MM.1S (cell line): ENCODE results near the gene SLC6A19.

Source experiments
- EZH2 ChIP-seq: fragments of 300-600 bp; sonication (generic); optimal IDR thresholded peaks from 2 replicates; pipeline ENCODE3; 2017; ENCODE audit warnings: low read depth, mild to moderate bottlenecking, antibody characterized with exemption, low read length, mixed read lengths
- EZH2phosphoT487 ChIP-seq: fragments of 300-600 bp; sonication (generic); IDR thresholded peaks from 2 replicates; pipeline ENCODE4 v1.6.1; 2018; ENCODE audit warnings: antibody characterized with exemption, low read length
- TF ChIP-seq, protein P1 (sequence below): fragments of 300-600 bp; sonication (generic); IDR thresholded peaks from 2 replicates; pipeline ENCODE4 v1.5.1; 2016; ENCODE audit warnings: antibody characterized with exemption, low read length, mixed read lengths

DNA sequence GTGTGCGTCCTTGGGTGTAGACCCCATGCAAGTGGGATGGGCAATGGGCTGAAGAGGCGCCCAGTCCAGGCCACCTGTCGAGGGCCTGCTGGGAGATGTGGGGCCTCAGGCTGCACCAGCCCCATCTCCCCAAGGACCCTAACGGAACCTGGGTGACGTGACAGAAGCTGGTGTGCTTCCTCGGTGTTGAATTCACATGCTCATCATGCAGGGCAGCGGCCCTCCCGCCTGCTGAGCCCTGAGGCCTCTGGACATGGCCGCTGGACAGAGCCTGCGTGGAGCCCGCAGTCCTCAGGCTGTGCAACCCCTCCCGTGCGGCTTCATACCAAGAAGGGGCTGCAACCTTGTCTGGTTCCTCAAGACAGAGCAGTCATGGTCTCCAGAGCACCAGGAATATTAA, 66.7 kb downstream of the SLC6A19 start:
- no peak for TF ChIP-seq EZH2
- TF ChIP-seq, protein P1, sequence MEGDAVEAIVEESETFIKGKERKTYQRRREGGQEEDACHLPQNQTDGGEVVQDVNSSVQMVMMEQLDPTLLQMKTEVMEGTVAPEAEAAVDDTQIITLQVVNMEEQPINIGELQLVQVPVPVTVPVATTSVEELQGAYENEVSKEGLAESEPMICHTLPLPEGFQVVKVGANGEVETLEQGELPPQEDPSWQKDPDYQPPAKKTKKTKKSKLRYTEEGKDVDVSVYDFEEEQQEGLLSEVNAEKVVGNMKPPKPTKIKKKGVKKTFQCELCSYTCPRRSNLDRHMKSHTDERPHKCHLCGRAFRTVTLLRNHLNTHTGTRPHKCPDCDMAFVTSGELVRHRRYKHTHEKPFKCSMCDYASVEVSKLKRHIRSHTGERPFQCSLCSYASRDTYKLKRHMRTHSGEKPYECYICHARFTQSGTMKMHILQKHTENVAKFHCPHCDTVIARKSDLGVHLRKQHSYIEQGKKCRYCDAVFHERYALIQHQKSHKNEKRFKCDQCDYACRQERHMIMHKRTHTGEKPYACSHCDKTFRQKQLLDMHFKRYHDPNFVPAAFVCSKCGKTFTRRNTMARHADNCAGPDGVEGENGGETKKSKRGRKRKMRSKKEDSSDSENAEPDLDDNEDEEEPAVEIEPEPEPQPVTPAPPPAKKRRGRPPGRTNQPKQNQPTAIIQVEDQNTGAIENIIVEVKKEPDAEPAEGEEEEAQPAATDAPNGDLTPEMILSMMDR, result no peak
- no peak for TF ChIP-seq EZH2phosphoT487
